Stomach (tissue), 9 donors: Measurements from ENCODE around the gene HECA. TPM values are rescaled to one million over a fixed set of nuclear protein-coding genes. Genes with fewer than 3 reads are reported as not detected.

Experiments used
- DNase-seq, 2 donors: peaks; one replicate each; pipeline versions ENCODE4 v3.0.0 to v3.0.0-alpha.2; 2013 to 2019
- H3K27ac ChIP-seq, 5 donors: fragments of 200-600 bp in 4 of 5; sonication (generic) in 4 of 5; one replicate each; pipeline ENCODE4 v1.5.1; 2013 to 2019; ENCODE audit warnings: mild to moderate bottlenecking in 1 of 5, moderate library complexity in 1 of 5
- H3K27me3 ChIP-seq, 3 donors: fragments of 200-600 bp; sonication (generic); one replicate each; pipeline ENCODE4 v1.5.1; 2017 to 2019; ENCODE audit warnings: mixed run types in 1 of 3
- H3K36me3 ChIP-seq, 4 donors: fragments of 200-600 bp; sonication (generic); 1 replicate in 3 of 4; 2 replicates in 1 of 4; pipeline ENCODE4 v1.5.1; 2016 to 2019
- H3K4me1 ChIP-seq, 4 donors: fragments of 200-600 bp; sonication (generic); one replicate each; pipeline ENCODE4 v1.5.1; 2016 to 2019
- H3K4me3 ChIP-seq, 4 donors: fragments of 200-600 bp; sonication (generic) in 3 of 4; one replicate each; pipeline ENCODE4 v1.5.1; 2016 to 2019; ENCODE audit warnings: mild to moderate bottlenecking in 1 of 4
- H3K9me3 ChIP-seq, 4 donors: fragments of 200-600 bp; sonication (generic); one replicate each; pipeline ENCODE4 v1.5.1; 2016 to 2019
- EP300 ChIP-seq: sonication (generic); formaldehyde crosslinking; IDR thresholded peaks from one replicate; pipeline ENCODE4 v1.6.1; 2017; ENCODE audit warnings: antibody characterized with exemption
- POLR2A ChIP-seq, 4 donors: fragments of 450-650 bp; IDR thresholded peaks; one replicate each; pipeline ENCODE4 v1.6.1; 2016; ENCODE audit warnings: antibody characterized with exemption in 4 of 4, control low read depth in 2 of 4, mild to moderate bottlenecking in 1 of 4, moderate library complexity in 1 of 4
- POLR2AphosphoS5 ChIP-seq, 3 donors: sonication (generic); formaldehyde crosslinking; IDR thresholded peaks; one replicate each; pipeline ENCODE4 v1.6.1; 2016; ENCODE audit warnings: antibody characterized with exemption in 3 of 3
- WGBS, 5 donors: extraction: QIAGEN DNeasy Blood & Tissue Kit in 3 of 5; methylation state at CpG; one replicate each; pipeline versions ENCODE4 v1.1.5 to v1.1.7; 2013 to 2018; 5-methylcytosine and 5-hydroxymethylcytosine counted together
- intact Hi-C: fragments of 100-400 bp; cut with DNase I; formaldehyde crosslinking; loops from one replicate; pipeline ENCODE4 v1.15.1; 2023; ENCODE audit warnings: low total_unique reads
- polyA plus RNA-seq, 3 donors: library from polyadenylated mRNA; stranded (reverse); fragments of 200-250 nt; gene quantifications; one replicate each; pipeline ENCODE4 v1.2.3, GENCODE V29; 2013
- total RNA-seq, 5 donors: library from RNA; depleted of rRNA; stranded (reverse); fragments of >200 nt; gene quantifications; one replicate each; pipeline versions ENCODE4 v1.1.0 to v1.2.3, GENCODE V29; 2014 to 2016
- TF ChIP-seq, protein P1 (sequence below), 7 experiments: fragments of 450-650 bp in 4 of 7; fragments of 200-600 bp in 3 of 7; sonication (generic) in 3 of 7; IDR thresholded peaks; one replicate each; pipeline ENCODE4 v1.5.1; 2016 to 2019; ENCODE audit warnings: antibody characterized with exemption in 7 of 7, control low read depth in 2 of 7, mild to moderate bottlenecking in 1 of 7
- donor health status: healthy with polysubstance abuse.
- donor health status: Bipolar disorder and iron deficiency.
- donor health status: healthy.

The HECA gene
- total and polyA plus RNA-seq, 8 donors = 7.6 to 52.1 (median 31.0) TPM

DNA sequence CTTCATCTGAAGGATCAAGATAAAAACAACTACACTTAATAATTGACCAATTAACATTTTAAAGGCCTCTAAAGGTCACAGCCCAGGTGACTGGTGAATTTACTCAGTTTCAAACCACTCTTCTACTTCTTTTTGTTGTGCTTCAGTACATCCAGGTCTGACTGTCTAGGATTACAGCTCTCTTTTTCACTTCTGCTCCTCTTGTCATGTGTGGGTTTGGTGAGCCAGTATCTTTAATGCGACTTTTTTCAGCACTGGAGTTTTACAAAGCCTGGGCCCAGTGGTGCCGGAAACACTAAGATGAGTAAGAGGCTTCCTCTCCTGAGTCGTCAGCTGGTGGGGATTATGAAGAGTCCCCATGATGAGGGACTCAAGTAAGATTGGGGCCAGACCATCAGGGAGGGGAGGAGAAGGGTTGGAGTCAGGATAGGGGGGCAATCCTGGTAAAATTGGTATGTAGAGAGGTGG lies 27.0 kb downstream of the HECA start:
- Histone ChIP-seq H3K4me1 (peaks cover 3 to 70% (median 36%) of the 10 kb centered on the region in 4 donors), H3K27ac (peak overlapping the region in 1 of 5 donors; percentile 32), H3K27me3 (no peaks in the 10 kb centered on the region), H3K4me3 (no peak overlapping the region), H3K9me3 (no peaks in the 10 kb centered on the region), H3K36me3 (peaks cover 8 to 9% (median 8%) of the 10 kb centered on the region in 4 donors)
- intact Hi-C loops = no loop called here
- no peak for DNase-seq
- WGBS, 5 donors = 67 to 89% (median 81%) methylated on average over 3 of the region's 3 CpGs
- TF ChIP-seq POLR2A (IDR thresholded peaks at IDR 0.05) (no peak), POLR2AphosphoS5 (IDR thresholded peaks at IDR 0.05) (no peak), EP300 (no peak)
- TF ChIP-seq, protein P1, sequence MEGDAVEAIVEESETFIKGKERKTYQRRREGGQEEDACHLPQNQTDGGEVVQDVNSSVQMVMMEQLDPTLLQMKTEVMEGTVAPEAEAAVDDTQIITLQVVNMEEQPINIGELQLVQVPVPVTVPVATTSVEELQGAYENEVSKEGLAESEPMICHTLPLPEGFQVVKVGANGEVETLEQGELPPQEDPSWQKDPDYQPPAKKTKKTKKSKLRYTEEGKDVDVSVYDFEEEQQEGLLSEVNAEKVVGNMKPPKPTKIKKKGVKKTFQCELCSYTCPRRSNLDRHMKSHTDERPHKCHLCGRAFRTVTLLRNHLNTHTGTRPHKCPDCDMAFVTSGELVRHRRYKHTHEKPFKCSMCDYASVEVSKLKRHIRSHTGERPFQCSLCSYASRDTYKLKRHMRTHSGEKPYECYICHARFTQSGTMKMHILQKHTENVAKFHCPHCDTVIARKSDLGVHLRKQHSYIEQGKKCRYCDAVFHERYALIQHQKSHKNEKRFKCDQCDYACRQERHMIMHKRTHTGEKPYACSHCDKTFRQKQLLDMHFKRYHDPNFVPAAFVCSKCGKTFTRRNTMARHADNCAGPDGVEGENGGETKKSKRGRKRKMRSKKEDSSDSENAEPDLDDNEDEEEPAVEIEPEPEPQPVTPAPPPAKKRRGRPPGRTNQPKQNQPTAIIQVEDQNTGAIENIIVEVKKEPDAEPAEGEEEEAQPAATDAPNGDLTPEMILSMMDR (IDR thresholded peaks at IDR 0.05) = no peak

DNA sequence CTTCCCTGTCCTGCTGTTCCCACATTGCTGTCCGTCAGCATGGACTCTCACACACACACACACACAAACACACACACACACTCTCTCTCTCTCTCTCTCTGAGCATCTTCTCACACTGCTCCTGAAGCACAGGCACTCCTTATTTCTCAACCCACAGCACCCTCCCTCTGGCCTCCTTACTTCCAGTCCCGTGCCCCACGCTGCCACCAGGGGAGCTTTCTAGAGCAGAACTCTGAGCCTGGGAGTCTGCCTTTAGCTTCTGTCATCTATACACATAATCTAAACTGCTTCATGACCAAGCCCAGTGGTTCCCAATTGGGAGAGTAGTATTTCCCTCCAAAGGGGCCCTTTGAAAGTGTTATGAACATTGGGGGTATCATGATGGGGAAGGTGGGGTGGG lies 29.1 kb downstream of the HECA start:
- peaks cover 12 to 26% (median 23%) of the 10 kb centered on the region in 4 donors for H3K36me3 ChIP-seq
- no peak for DNase-seq
- no peak for TF ChIP-seq EP300
- TF ChIP-seq POLR2AphosphoS5 (IDR thresholded peaks at IDR 0.05) = no peak
- no peak for TF ChIP-seq POLR2A (IDR thresholded peaks at IDR 0.05)
- H3K9me3 ChIP-seq = no peaks in the 10 kb centered on the region
- no peak overlapping the region for H3K4me3 ChIP-seq
- H3K27ac ChIP-seq = no peak overlapping the region
- intact Hi-C loops = no loop called here
- 74 to 86% (median 80%) methylated on average over 3 of the region's 3 CpGs for WGBS, 5 donors
- H3K4me1 ChIP-seq = peaks cover 0 to 56% (median 30%) of the 10 kb centered on the region in 4 donors
- H3K27me3 ChIP-seq = no peaks in the 10 kb centered on the region

DNA sequence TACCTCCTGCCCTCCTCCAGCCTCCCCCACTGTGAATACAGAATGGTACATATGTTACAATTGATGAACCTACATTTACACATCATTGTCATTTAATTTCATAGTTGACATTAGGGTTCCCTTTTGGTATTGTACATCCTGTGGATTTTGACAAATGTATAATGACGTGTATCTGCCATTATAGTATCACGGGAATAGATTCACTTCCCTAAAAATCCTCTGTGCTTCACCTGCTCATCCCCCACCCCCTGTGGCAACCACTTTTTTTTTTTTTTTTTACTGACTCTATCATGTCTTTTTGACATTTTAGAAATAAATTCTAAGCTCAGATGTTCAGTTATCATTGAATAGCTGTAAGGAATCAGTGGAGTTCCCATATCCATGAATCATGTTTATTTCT lies 30.4 kb downstream of the HECA start:
- 85 to 95% (median 91%) methylated on average over 2 of the region's 2 CpGs for WGBS, 5 donors
- peaks cover 0 to 45% (median 25%) of the 10 kb centered on the region in 4 donors for H3K4me1 ChIP-seq
- H3K36me3 ChIP-seq = peaks cover 12 to 26% (median 23%) of the 10 kb centered on the region in 4 donors
- no peaks in the 10 kb centered on the region for H3K27me3 ChIP-seq
- no peak for DNase-seq
- H3K9me3 ChIP-seq = no peaks in the 10 kb centered on the region
- TF ChIP-seq POLR2A (IDR thresholded peaks at IDR 0.05) = no peak
- H3K4me3 ChIP-seq = no peak overlapping the region
- H3K27ac ChIP-seq = no peak overlapping the region
- intact Hi-C loops = no loop called here

DNA sequence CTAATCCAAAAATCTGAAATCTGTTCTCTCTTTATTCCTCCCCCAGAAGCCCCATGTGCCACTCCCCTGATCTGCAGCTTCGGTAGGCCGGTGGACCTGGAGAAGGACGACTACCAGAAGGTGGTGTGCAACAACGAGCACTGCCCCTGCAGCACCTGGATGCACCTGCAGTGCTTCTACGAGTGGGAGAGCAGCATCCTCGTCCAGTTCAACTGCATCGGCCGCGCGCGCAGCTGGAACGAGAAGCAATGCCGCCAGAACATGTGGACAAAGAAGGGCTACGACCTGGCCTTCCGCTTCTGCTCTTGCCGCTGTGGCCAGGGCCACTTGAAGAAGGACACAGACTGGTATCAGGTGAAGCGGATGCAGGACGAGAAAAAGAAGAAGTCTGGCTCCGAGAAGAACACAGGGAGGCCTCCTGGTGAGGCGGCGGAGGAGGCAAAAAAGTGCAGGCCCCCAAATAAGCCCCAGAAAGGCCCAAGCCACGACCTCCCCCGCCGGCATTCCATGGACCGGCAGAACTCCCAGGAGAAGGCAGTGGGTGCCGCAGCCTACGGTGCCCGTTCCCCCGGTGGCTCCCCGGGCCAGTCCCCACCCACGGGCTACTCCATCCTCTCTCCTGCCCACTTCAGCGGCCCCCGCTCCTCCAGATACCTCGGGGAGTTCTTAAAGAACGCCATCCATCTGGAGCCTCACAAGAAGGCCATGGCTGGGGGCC lies 31.5 kb downstream of the HECA start:
- Histone ChIP-seq H3K4me1 (peaks cover 0 to 35% (median 16%) of the 10 kb centered on the region in 4 donors), H3K36me3 (peaks cover 12 to 26% (median 24%) of the 10 kb centered on the region in 4 donors), H3K9me3 (no peaks in the 10 kb centered on the region), H3K4me3 (no peak overlapping the region), H3K27me3 (no peaks in the 10 kb centered on the region), H3K27ac (no peak overlapping the region)
- TF ChIP-seq POLR2AphosphoS5 (IDR thresholded peaks at IDR 0.05) = no peak
- no peak for TF ChIP-seq EP300
- TF ChIP-seq POLR2A (IDR thresholded peaks at IDR 0.05) = no peak
- TF ChIP-seq, protein P1 (IDR thresholded peaks at IDR 0.05) = no peak
- DNase-seq = no peak
- WGBS, 5 donors = 96 to 99% (median 98%) methylated on average over 25 to 35 of the region's 35 CpGs
- intact Hi-C loops = no loop called here

DNA sequence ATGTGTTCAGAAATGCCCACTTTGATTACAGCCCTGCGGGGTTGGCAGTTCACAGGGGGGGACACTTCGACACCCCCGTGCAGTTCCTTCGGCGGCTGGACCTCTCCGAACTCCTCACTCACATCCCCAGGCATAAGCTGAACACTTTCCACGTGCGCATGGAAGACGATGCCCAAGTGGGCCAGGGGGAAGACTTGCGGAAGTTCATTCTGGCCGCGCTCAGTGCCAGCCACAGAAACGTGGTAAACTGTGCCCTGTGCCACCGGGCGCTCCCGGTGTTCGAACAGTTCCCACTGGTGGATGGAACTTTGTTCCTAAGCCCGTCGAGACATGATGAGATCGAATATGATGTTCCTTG lies 32.1 kb downstream of the HECA start:
- TF ChIP-seq POLR2A (IDR thresholded peaks at IDR 0.05) = no peak
- TF ChIP-seq EP300 = no peak
- TF ChIP-seq, protein P1 (IDR thresholded peaks at IDR 0.05) = no peak
- no peak for TF ChIP-seq POLR2AphosphoS5 (IDR thresholded peaks at IDR 0.05)
- WGBS, 5 donors = 96 to 97% (median 97%) methylated on average over 10 to 20 of the region's 20 CpGs
- intact Hi-C loops = no loop called here
- H3K4me1 ChIP-seq = peaks cover 0 to 29% (median 13%) of the 10 kb centered on the region in 4 donors
- H3K9me3 ChIP-seq = no peaks in the 10 kb centered on the region
- H3K27ac ChIP-seq = no peak overlapping the region
- no peak overlapping the region for H3K4me3 ChIP-seq
- no peak for DNase-seq
- H3K36me3 ChIP-seq = peaks cover 12 to 28% (median 24%) of the 10 kb centered on the region in 4 donors
- no peaks in the 10 kb centered on the region for H3K27me3 ChIP-seq
